ENCODE measurements around the gene VCAM1. TPM values are rescaled to one million over a fixed set of nuclear protein-coding genes. Genes with fewer than 3 reads are reported as not detected.

The VCAM1 gene
- total and polyA plus RNA-seq, 8 donors, result 0.58 to 35.1 (median 1.6) TPM; not detected in 1

DNA sequence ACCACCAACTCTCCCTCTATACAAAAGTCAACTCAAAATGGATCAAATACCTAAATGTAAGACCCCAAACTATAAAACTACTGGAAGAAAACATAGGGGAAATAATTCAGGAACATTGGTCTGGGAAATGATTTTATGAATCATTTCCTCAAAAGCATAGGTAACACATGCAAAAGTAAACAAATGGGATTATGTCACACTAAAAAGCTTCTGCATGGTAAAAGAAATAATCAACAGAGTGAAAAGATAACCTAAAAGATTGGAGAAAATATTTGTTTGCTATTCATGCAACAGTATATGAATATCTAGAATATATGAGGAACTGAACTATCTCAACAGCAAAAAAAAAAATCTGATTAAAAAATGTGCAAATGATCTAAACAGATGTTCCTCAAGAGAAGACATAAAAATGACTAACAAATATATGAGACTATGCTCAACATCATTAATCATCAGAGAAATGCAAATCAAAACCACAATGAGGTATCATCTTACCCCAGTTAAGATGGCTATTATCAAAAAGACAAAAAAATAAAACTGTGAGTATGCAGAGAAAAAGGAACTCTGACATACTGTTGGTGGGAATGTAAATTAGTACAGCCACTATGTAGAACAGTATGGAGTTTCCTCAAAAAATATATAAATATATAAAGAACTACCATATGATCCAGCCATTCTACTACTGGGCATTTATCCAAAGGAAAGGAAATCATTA lies 47.8 kb downstream of the VCAM1 start:
- Histone ChIP-seq H3K4me3 (no peak overlapping the region), H3K9me3 (no peaks in the 10 kb centered on the region), H3K4me1 (no peaks in the 10 kb centered on the region), H3K27ac (no peak overlapping the region), H3K27me3 (no peaks in the 10 kb centered on the region), H3K36me3 (no peaks in the 10 kb centered on the region)
- TF ChIP-seq POLR2A (IDR thresholded peaks at IDR 0.05), result no peak
- intact Hi-C loops (cut with DNase I; ENCODE audit: low total_unique reads), result no loop called here
- no peak for DNase-seq

DNA sequence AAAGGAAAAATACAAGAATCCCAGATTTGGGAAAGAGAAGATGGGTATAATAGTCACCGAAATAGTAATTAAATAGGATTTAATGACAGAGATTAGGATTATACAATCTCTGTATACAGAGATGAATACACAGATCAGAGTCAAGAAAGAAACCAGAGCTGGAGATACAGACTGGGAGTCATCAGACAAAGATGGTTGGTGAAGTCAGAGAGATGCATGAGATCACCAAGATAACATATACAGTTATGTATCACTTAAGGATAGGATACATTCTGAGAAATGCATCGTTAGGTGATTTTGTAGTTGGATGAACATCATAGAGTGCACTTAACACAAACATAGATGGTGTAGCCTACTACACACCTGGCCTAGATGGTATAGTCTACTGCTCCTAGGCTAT lies 49.8 kb downstream of the VCAM1 start:
- WGBS, 5 donors, result 87 to 99% (median 94%) methylated on average over 2 of the region's 2 CpGs
- TF ChIP-seq POLR2A (IDR thresholded peaks at IDR 0.05) (no peak), POLR2AphosphoS5 (IDR thresholded peaks at IDR 0.05) (no peak), EP300 (IDR thresholded peaks at IDR 0.05) (no peak)
- TF ChIP-seq, protein P1, sequence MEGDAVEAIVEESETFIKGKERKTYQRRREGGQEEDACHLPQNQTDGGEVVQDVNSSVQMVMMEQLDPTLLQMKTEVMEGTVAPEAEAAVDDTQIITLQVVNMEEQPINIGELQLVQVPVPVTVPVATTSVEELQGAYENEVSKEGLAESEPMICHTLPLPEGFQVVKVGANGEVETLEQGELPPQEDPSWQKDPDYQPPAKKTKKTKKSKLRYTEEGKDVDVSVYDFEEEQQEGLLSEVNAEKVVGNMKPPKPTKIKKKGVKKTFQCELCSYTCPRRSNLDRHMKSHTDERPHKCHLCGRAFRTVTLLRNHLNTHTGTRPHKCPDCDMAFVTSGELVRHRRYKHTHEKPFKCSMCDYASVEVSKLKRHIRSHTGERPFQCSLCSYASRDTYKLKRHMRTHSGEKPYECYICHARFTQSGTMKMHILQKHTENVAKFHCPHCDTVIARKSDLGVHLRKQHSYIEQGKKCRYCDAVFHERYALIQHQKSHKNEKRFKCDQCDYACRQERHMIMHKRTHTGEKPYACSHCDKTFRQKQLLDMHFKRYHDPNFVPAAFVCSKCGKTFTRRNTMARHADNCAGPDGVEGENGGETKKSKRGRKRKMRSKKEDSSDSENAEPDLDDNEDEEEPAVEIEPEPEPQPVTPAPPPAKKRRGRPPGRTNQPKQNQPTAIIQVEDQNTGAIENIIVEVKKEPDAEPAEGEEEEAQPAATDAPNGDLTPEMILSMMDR (IDR thresholded peaks at IDR 0.05), result no peak
- Histone ChIP-seq H3K9me3 (no peaks in the 10 kb centered on the region), H3K36me3 (no peaks in the 10 kb centered on the region), H3K4me1 (no peaks in the 10 kb centered on the region), H3K4me3 (no peak overlapping the region), H3K27ac (no peak overlapping the region), H3K27me3 (no peaks in the 10 kb centered on the region)
- DNase-seq, result no peak
- intact Hi-C loops (cut with DNase I; ENCODE audit: low total_unique reads), result no loop called here

DNA sequence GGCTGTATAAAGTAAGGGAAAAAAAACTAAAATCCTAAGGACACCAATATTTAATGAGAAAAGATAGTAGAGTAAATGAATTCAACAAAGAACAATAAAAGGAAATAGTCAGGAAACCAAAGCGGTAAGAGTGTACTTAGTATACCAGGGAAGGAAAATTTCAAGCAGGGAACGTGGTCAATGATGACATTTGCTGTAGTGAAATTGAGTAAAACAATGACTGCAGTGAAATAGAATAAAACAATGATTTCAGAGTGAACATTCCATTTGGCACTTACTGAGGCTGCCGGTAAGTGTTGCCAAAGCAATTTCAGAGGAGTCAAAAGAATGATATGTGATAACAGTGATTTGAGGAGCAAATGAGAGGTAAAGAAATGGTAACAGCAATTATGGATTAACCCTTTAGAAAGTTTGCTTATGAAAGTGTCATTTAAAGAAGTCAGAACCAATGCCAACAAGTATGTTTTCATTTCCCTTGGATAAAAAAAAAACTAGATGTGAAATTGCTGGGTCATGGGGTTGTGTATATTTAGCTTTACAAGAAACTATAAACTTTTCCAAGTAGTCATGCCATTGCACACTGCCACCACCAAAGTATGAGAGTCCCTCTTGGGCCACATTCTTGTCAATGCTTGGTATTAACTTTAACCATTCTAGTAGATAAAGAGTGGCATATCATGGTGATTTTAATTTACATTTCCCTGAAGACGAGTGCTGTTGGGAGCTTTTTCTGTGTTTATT lies 50.5 kb downstream of the VCAM1 start:
- H3K36me3 ChIP-seq, result no peaks in the 10 kb centered on the region
- no peaks in the 10 kb centered on the region for H3K9me3 ChIP-seq
- H3K27me3 ChIP-seq, result no peaks in the 10 kb centered on the region
- no peaks in the 10 kb centered on the region for H3K4me1 ChIP-seq
- intact Hi-C loops (cut with DNase I; ENCODE audit: low total_unique reads), result no loop called here
- H3K4me3 ChIP-seq, result no peak overlapping the region
- TF ChIP-seq, protein P1 (IDR thresholded peaks at IDR 0.05), result no peak
- TF ChIP-seq POLR2AphosphoS5 (IDR thresholded peaks at IDR 0.05) (no peak), POLR2A (IDR thresholded peaks at IDR 0.05) (no peak), EP300 (IDR thresholded peaks at IDR 0.05) (no peak)
- DNase-seq, result no peak
- H3K27ac ChIP-seq, result no peak overlapping the region
- 34 to 54% (median 47%) methylated on average over 4 of the region's 4 CpGs for WGBS, 5 donors

DNA sequence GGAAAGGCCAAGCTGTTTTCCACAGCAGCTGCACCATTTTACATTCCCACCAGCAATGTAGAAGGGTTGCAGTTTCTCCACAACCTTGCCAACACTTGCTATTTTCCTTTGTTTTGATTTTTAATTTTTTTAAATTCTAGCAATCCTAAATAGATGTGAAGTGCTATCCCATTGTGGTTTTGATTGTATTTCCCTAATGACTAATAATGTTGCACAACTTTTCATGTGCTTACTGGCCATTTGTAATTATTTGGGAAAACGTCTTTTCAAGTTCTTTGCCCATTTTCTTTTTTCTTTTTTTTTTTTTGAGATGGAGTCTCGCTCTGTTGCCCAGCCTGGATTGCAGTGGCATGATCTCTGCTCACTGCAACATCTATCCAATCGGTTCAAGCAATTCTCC lies 53.9 kb downstream of the VCAM1 start:
- no peaks in the 10 kb centered on the region for H3K9me3 ChIP-seq
- H3K4me3 ChIP-seq, result no peak overlapping the region
- H3K27me3 ChIP-seq, result no peaks in the 10 kb centered on the region
- WGBS, 5 donors, result 74 to 92% (median 83%) methylated on average over 3 of the region's 3 CpGs
- no peaks in the 10 kb centered on the region for H3K4me1 ChIP-seq
- no peak overlapping the region for H3K27ac ChIP-seq
- no peaks in the 10 kb centered on the region for H3K36me3 ChIP-seq
- no peak for DNase-seq
- intact Hi-C loops (cut with DNase I; ENCODE audit: low total_unique reads), result no loop called here
- TF ChIP-seq, protein P1 (IDR thresholded peaks at IDR 0.05), result no peak
- no peak for TF ChIP-seq POLR2AphosphoS5 (IDR thresholded peaks at IDR 0.05)
- no peak for TF ChIP-seq POLR2A (IDR thresholded peaks at IDR 0.05)
- TF ChIP-seq EP300 (IDR thresholded peaks at IDR 0.05), result no peak

DNA sequence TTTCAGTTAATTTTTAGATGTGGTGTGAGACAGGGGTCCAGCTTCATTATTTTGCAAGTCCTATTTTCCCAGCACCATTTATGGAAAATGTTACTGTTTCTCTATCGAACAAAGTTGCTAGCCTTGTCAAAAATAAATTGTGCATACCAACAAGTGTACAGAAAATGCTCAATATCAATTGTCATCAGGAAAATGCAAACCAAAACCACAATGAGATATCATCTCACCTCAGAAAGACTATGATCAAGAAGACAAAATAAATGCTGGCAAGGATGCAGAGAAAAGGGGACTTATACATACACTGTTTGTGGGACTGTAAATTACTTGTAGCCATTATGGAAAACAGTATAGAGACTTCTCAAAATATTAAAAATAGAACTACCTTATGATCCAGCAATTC lies 54.8 kb downstream of the VCAM1 start:
- Histone ChIP-seq H3K27me3 (no peaks in the 10 kb centered on the region), H3K36me3 (no peaks in the 10 kb centered on the region), H3K27ac (no peak overlapping the region), H3K9me3 (no peaks in the 10 kb centered on the region), H3K4me1 (no peaks in the 10 kb centered on the region), H3K4me3 (no peak overlapping the region)
- WGBS, 5 donors, result 79 to 93% (median 92%) methylated on average over 1 of the region's 1 CpG
- intact Hi-C loops (cut with DNase I; ENCODE audit: low total_unique reads), result no loop called here
- TF ChIP-seq EP300 (IDR thresholded peaks at IDR 0.05) (no peak), POLR2AphosphoS5 (IDR thresholded peaks at IDR 0.05) (no peak), POLR2A (IDR thresholded peaks at IDR 0.05) (no peak)
- TF ChIP-seq, protein P1 (IDR thresholded peaks at IDR 0.05), result no peak
- DNase-seq, result no peak

All from stomach (tissue), 9 donors.